ENCODE results near the gene ANKDD1A.
A peak's percentile ranks its signal among the peaks of the same experiment; 100 is the strongest.

The ANKDD1A gene

DNA sequence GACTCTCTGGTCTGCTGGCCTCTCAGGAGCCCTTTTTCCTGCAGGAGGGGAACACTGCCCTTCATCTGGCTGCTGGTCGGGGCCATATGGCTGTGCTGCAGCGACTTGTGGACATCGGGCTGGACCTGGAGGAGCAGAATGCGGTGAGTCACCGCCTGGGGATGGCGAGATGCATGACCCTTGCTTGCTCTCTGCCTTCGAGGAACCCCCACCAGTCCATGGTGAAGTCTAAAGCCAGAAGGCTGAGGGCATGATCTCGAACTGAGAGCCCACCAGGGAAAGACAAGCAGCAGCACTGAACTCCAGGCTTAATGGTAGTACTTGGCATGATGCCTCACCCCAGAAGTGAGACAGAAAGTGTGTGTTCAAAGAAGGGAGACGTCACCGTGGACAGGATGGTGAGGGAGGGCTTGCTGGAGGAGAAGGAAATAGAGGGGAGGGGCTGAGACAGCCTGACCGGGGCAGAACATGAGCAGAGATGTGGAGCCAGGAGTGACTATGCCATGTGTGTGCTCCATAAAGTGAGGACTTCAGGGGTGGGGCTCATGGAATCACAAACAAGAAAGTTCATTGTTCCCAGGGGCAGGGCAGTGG is 19.2 kb downstream of the ANKDD1A start:
- peak; percentile 16 for DNase-seq (ENCODE audit: low read depth)
- no peak for TF ChIP-seq CTCF (conservative IDR thresholded peaks at IDR 0.05; ENCODE audit: low read length)
- H3K4me3 ChIP-seq (ENCODE audit: low read length) = no peak overlapping the region

DNA sequence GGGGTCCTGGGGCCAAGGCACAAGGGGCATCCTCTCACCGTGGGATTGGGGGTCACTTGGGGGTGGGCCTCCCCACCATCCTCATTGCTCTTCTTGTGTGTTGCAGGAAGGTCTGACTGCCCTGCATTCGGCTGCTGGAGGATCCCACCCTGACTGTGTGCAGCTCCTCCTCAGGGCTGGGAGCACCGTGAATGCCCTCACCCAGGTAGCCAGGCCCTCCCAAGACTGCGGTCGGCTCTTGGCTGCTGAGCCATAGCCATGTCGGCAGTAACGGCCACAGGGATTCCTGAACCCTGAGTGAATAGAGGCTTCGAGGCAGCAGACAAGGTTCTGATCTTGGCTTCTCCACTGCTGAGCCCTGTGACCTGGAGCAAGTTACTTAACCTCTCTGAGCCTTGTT is 19.7 kb downstream of the ANKDD1A start:
- no peak overlapping the region for H3K4me3 ChIP-seq (ENCODE audit: low read length)
- no peak for TF ChIP-seq CTCF (conservative IDR thresholded peaks at IDR 0.05; ENCODE audit: low read length)
- no peak for DNase-seq (ENCODE audit: low read depth)

- TF ChIP-seq CTCF (conservative IDR thresholded peaks at IDR 0.05; ENCODE audit: low read length) = no peak
- H3K4me3 ChIP-seq (ENCODE audit: low read length) = no peak overlapping the region
These were observed 22.3 kb downstream of the ANKDD1A start for GRCh38 chr15:64934023-64934422.

DNA sequence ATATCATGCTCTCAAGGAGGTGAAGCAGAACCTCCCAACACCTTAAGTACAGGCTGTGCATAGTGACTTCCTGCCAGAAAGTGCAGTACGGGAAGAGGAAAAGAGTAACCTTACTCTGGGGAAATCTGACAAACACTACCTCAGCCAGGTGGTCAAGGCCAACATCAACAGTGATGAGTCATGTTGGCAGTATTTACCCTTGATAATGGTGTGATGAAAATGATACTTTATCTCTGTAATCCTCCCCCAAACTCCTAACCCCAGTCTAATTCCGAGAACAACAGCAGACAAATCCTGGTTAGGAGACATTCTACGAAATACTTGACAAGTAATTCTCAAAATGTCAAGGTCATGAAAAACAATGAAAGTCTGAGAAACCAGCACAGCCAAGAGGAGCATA is 26.5 kb downstream of the ANKDD1A start:
- DNase-seq (ENCODE audit: low read depth) = no peak
- H3K4me3 ChIP-seq (ENCODE audit: low read length) = no peak overlapping the region
- TF ChIP-seq CTCF (conservative IDR thresholded peaks at IDR 0.05; ENCODE audit: low read length) = no peak

More at GRCh38 chr15:64934023-64934422, 22.3 kb downstream of the ANKDD1A start:
- no peak for DNase-seq (ENCODE audit: low read depth)

GRCh38 chr15:64942356-64942755 is 30.7 kb downstream of the ANKDD1A start:
- no peak for DNase-seq (ENCODE audit: low read depth)
- TF ChIP-seq CTCF (conservative IDR thresholded peaks at IDR 0.05; ENCODE audit: low read length) = no peak

DNA sequence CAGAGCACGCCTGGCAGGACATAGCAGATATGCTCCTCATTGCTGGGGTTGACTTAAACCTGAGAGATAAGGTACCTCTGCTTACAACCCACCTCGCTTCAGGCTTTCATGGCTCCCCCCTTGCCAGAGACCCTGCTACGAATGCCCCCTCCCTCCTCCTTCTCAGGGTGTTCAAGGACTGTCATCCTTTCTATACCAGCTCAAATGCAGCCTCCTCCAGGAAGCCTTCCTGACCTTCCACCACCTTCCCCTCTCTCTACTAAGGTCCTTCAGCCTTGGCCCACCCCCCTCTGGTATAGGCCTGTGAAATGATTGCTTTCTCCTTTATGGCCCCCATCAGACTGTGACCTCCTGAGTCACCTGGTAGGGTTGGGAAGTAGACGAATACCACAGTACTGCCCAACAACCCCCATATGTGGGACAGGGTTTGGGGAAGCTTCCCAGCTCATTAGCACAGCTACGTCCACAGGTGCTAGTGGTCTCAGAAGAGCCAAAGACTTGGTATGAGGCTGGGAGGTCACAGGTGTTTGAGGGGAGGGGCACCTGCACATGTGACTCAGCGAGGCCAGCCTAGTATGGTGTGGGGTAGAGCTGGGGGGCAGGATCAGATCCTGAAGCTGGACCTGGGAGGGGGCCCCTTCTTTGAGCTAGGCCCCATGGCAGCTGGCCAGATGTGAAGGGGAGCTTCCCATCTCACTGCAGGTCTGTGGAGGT is 32.0 kb downstream of the ANKDD1A start:
- no peak overlapping the region for H3K4me3 ChIP-seq (ENCODE audit: low read length)
- DNase-seq (ENCODE audit: low read depth) = no peak
- no peak for TF ChIP-seq CTCF (conservative IDR thresholded peaks at IDR 0.05; ENCODE audit: low read length)

More at GRCh38 chr15:64942356-64942755, 30.7 kb downstream of the ANKDD1A start:
- no peak overlapping the region for H3K4me3 ChIP-seq (ENCODE audit: low read length)

DNA sequence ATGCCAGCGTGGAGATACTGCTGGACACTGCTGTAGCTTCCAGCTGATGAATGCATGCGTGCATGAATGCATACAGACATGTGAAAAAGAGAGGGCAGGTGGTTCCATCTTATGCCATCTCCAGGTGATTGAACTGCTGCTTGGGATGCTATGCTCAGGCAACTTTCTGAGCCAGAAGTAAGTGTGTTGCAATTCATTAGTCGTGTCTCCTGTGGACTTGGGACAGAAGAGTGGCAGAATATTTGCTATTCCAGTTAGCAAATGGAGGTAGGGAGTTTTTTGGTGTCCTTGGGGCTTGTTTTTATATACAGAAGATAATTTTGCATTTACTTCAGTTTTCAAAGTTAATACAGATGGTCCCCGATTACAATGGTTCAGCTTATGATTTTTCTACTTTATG is 33.3 kb downstream of the ANKDD1A start:
- DNase-seq (ENCODE audit: low read depth) = no peak
- no peak for TF ChIP-seq CTCF (conservative IDR thresholded peaks at IDR 0.05; ENCODE audit: low read length)
- H3K4me3 ChIP-seq (ENCODE audit: low read length) = no peak overlapping the region
